Measurements from ENCODE around the gene STEAP3.

GRCh38 chr2:119290859-119291587 is 67.4 kb downstream of the STEAP3 start:
- peak; percentile 75 for TF ChIP-seq CTCF (IDR thresholded peaks at IDR 0.05; ENCODE audit: insufficient read depth, low read depth, low read length)
- no peak for TF ChIP-seq EZH2 (IDR thresholded peaks at IDR 0.05; ENCODE audit: insufficient read depth, low read length)

All from astrocyte (in vitro differentiated cells and primary cell).